ENCODE data around the gene TSHB.

DNA sequence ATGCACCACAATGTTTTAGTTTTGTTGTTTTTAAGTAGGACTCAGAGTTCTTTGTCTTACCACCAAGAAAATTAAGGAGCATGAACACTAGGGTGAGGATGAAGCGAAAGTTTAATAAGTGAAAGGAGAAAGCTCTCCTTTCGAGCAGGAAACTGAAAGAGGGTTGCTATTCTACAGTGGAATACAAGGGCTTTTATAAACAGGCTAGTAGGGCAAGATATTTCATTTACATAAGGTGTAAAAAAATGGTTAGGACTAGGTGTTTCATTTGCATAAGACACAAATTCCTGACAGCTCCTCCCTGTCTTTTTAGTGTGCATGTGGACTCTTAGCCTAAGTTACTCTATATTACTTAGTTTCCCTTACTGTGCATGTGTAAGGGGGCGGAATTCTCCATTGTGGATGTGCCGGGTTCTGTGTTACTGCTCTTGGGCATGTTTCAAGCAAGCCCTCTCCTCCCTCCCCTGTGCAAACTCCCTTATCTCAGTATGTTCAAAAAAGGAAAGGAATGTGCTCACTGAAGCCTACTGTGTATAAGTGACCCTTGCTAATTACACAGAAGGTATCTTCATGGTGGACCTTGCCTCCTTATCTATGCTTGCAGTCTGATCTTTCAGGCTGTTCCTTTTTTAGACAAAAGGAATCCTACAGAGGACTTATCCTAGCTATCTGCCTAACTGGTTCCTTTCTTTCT is 7.3 kb downstream of the TSHB start:
- TF ChIP-seq, protein P1, sequence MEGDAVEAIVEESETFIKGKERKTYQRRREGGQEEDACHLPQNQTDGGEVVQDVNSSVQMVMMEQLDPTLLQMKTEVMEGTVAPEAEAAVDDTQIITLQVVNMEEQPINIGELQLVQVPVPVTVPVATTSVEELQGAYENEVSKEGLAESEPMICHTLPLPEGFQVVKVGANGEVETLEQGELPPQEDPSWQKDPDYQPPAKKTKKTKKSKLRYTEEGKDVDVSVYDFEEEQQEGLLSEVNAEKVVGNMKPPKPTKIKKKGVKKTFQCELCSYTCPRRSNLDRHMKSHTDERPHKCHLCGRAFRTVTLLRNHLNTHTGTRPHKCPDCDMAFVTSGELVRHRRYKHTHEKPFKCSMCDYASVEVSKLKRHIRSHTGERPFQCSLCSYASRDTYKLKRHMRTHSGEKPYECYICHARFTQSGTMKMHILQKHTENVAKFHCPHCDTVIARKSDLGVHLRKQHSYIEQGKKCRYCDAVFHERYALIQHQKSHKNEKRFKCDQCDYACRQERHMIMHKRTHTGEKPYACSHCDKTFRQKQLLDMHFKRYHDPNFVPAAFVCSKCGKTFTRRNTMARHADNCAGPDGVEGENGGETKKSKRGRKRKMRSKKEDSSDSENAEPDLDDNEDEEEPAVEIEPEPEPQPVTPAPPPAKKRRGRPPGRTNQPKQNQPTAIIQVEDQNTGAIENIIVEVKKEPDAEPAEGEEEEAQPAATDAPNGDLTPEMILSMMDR (conservative IDR thresholded peaks at IDR 0.05; ENCODE audit: low read length), result no peak
- TF ChIP-seq EZH2phosphoT487 (IDR thresholded peaks at IDR 0.05; ENCODE audit: borderline replicate concordance, low read depth, low read length), result no peak

Data from OCI-LY7 (cell line).